Fibroblast of peridontal ligament (primary cell): Measurements from ENCODE around the gene SIRT1.
"Not testable (repeated sequence)": the region's sequence is repeated elsewhere in the genome, so short reads cannot be mapped to it uniquely, and the experiment has no call there.

ENCODE experiments used
- DNase-seq: peaks from one replicate; pipeline ENCODE4 v3.0.0-alpha.2; 2010; ENCODE audit errors: extremely low read depth

Gene SIRT1

GRCh38 chr10:67955614-67956013 lies 71.2 kb downstream of the SIRT1 start:
- DNase-seq: no peak

- DNase-seq: no peak
Observed at GRCh38 chr10:67959839-67960476, 75.5 kb downstream of the SIRT1 start.

- no peak for DNase-seq
Observed at GRCh38 chr10:67965456-67965855, 81.0 kb downstream of the SIRT1 start.

- DNase-seq: not testable (repeated sequence)
Observed at GRCh38 chr10:67966035-67966434, 81.6 kb downstream of the SIRT1 start.
